GM10248 (cell line): ENCODE results near the gene B3GNT7.

ENCODE experiments used
- CTCF ChIA-PET: fragments of 300-600 bp; sonication (Branson Sonifier 250); formaldehyde crosslinking; extraction: SDS; loops from one replicate; lab custom pipeline; 2021; ENCODE audit warnings: antibody characterized with exemption; lab: Yijun Ruan, JAX
- POLR2A ChIA-PET: fragments of 350-650 bp; sonication (Branson Sonifier 250); formaldehyde crosslinking; extraction: SDS; loops from one replicate; lab custom pipeline; 2020; ENCODE audit warnings: antibody characterized with exemption; lab: Yijun Ruan, JAX
- DNase-seq: peaks from one replicate; pipeline ENCODE4 v3.0.0; 2012; ENCODE audit errors: extremely low spot score
- TF ChIP-seq, protein P1 (sequence below): IDR thresholded peaks from 2 replicates; pipeline ENCODE4 v1.5.1; 2012; ENCODE audit warnings: mild to moderate bottlenecking, low read depth; ENCODE audit errors: extremely low read depth, missing control alignments, control extremely low read depth

The B3GNT7 gene

DNA sequence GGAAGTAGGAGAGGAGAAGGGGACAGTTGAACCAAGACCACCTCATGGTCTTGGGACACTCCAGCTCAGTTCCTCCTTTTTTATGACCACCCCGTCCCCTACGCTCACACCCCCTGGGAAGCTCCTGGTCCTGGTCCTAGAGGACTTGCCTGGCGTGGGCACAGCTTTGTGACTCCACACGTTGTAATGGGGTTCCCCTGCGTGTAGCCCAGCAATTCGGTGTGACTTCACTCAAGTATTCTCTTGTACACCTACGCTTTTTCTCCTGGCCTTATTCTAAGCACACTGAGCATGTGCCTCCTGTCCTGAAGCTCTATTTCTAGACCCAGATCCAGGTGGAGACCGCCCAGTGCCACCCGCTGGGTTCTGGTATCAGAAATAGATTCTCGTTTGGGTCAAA lies 36.1 kb upstream of the B3GNT7 start:
- TF ChIP-seq, protein P1, sequence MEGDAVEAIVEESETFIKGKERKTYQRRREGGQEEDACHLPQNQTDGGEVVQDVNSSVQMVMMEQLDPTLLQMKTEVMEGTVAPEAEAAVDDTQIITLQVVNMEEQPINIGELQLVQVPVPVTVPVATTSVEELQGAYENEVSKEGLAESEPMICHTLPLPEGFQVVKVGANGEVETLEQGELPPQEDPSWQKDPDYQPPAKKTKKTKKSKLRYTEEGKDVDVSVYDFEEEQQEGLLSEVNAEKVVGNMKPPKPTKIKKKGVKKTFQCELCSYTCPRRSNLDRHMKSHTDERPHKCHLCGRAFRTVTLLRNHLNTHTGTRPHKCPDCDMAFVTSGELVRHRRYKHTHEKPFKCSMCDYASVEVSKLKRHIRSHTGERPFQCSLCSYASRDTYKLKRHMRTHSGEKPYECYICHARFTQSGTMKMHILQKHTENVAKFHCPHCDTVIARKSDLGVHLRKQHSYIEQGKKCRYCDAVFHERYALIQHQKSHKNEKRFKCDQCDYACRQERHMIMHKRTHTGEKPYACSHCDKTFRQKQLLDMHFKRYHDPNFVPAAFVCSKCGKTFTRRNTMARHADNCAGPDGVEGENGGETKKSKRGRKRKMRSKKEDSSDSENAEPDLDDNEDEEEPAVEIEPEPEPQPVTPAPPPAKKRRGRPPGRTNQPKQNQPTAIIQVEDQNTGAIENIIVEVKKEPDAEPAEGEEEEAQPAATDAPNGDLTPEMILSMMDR = no peak
- ChIA-PET POLR2A (no interaction called here), CTCF (interaction anchor here (1.3 to 1.6 kb wide), 3 partner anchors 13 to 302 kb away, joined by 3 read pairs; partner anchors contain the start of gene PSMD1)
- no peak for DNase-seq

DNA sequence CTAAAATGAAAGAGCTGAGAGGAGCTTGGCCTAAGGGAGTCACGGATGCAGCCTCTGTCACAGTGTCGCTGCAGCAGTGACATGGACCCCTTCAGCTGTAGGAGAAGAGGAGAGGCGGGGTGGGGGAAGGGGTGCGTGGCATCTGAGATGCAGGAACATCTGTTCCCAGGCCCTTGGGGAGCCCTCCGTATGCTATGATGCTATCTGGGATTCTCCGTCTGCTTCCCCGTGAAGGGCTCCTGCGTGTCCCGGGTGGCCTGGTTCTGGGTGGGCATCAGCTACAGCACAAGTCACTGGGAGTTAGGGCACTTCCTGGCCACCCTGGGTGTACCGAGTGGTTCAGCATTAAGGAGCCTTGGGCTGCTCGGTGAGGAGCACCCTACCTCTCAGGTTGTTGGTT lies 35.6 kb upstream of the B3GNT7 start:
- TF ChIP-seq, protein P1 = no peak
- CTCF ChIA-PET = interaction anchor here (1.3 to 1.6 kb wide), 3 partner anchors 13 to 303 kb away, joined by 3 read pairs; partner anchors contain the start of gene PSMD1
- POLR2A ChIA-PET = no interaction called here

DNA sequence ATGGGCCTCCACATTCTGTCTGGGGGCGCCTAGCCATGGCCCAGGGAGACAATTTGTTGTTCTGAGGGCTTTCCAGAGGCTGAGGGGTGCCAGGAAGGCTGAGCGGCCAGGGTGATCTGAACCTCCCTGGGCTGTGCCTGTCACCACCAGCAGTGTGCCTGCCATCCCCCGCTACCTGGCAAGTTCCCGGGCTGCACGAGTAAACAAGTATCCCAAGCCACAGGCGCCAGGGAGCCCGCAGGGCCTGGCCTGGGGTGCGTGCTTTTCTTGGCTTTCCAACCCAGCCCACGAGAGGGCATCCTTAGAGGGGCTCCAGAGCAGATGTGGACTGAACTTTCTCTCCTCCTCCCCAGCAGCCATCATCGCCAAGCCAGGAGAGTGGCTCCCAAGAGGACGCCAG lies 35.1 kb upstream of the B3GNT7 start:
- ChIA-PET CTCF (interaction anchor here (1.4 to 2.0 kb wide), 3 partner anchors 14 to 54 kb away, joined by 3 to 7 read pairs (median 3); no protein-coding TSS in a partner anchor), POLR2A (no interaction called here)
- TF ChIP-seq, protein P1 = no peak
- DNase-seq = no peak

More for the DNA sequence above, 35.6 kb upstream of the B3GNT7 start:
- no peak for DNase-seq

DNA sequence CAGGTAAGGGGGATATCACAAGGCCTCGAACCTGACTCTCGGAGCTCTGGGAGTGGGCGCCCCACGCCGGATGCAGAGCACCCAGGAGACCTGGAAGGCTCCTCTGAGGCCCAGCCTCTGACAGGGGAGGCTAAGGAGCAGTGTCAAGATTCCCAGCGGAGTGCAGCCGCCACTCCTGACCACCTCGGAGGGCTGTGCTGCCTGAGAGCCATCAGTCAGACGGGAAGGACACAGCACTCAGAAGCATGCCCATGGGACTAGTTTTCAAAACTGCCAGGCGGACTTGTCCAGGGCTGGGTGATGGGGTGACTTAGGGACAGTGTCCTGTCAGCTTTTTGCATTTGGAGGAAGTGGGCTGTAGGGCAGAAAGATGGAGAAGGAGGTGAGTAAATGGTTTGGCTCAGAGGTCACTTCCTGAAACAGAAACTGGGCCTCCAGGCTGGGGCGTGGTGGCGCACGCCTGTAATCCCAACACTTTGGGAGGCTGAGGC lies 34.6 kb upstream of the B3GNT7 start:
- CTCF ChIA-PET = interaction anchor here (1.4 to 2.2 kb wide), 7 partner anchors 10 to 122 kb away, joined by 3 to 9 read pairs (median 4); partner anchors contain the start of gene B3GNT7
- POLR2A ChIA-PET = no interaction called here

DNA sequence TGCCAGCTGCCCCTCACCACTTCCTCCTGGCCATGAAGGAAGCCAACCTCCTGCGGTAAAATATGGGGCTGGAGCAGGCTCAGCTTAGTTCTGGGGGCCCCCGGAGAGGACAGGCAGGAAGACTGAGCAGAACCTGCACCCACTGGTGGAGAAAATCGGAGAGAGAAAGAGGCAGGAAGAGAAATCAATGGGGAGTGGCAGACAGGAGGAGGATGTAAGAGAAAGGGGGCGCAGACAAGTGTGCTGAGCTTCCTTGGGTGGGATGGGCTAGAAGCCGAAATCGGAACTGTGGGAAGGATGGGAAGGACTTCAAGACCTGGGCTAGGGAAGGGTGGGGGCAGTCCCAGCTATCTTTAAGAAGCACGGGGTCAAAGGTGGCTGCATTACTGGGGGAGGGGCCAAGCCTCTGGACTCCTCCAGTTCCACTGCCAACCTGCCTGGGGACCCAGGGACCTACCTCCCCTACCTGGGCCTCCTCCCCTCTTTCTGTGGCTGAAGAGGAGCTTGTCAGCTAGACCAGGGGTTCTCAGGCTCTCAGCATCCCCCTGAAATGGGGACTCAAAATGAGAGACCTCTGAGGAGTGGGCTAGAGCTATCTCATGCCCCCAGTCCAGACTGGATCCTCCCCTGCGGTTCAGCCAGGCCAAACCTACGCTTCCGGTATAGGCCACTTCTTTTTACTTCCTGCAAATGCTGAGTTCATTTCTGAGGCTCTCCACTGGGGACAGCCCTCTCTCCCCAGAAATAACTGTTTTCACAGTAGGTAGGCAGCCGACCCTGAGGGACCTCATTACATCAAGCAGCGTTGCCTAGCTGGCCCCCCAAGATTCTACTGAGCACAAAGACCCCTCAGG lies 33.6 kb upstream of the B3GNT7 start:
- CTCF ChIA-PET = interaction anchor here (1.0 to 2.2 kb wide), 10 partner anchors 9 to 121 kb away, joined by 3 to 9 read pairs (median 5); partner anchors contain the start of gene B3GNT7
- POLR2A ChIA-PET = no interaction called here
- TF ChIP-seq, protein P1 = no peak
- DNase-seq = peak; percentile 89

More for the DNA sequence above, 34.6 kb upstream of the B3GNT7 start:
- TF ChIP-seq, protein P1 = no peak
- no peak for DNase-seq

DNA sequence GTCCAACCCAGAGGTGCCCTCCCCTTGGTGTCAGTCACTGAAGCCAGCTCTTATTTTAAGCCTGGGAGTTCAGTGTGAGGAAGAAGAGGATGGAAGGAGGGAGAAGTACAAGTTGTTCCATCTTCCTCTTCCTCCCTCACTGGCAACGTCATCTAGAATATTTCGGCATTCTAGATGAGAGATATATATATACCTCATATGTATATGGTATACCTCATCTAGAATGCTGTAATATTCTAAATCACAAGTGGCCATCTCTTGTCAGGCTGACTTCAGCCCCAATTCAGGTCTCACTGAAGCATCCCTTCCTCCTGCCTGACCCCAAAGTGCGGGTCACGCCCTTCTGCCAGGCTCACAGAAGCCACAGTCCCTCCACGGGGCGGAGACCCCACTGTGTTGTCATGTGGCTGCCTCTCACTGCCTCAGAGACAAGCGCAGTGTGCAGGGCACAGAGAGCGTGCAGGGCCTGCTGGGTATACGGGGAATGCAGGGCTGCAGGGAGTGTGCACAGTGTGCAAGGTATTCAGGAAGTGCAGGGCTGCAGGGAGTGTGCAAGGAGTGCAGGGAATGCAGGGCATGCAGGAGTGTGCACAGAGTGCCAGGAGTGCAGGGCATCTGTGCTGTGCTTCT lies 32.8 kb upstream of the B3GNT7 start:
- TF ChIP-seq, protein P1 = no peak
- ChIA-PET CTCF (interaction anchor here (1.0 to 2.2 kb wide), 11 partner anchors 8 to 120 kb away, joined by 3 to 9 read pairs (median 4); partner anchors contain the start of gene B3GNT7), POLR2A (no interaction called here)
- DNase-seq = no peak
